ENCODE results near the gene JCAD. TPM values are rescaled to one million over a fixed set of nuclear protein-coding genes. Genes with fewer than 3 reads are reported as not detected.

The JCAD gene
- total and polyA plus RNA-seq, 11 donors: 10.4 to 51.7 (median 21.8) TPM

DNA sequence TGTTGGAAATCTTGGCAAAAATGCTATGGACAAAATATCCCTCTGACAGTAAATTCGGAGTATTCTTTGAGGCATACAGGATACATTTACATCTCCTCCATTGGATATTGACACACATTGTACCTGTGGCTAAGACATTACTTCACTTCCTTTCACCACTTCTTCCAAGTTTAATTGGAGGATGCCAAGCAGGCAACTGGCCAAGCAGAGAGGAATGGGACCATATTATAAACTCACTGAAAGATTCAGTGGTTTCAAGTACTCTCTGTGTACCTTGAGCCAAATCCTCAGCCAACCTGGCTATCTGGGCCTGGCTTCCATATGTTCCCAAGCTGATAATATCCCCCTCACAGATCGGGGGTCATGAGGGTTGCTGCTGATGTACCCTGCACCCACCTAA lies 14.7 kb upstream of the JCAD start:
- TF ChIP-seq POLR2A (IDR thresholded peaks at IDR 0.05): no peak
- TF ChIP-seq, protein P1, sequence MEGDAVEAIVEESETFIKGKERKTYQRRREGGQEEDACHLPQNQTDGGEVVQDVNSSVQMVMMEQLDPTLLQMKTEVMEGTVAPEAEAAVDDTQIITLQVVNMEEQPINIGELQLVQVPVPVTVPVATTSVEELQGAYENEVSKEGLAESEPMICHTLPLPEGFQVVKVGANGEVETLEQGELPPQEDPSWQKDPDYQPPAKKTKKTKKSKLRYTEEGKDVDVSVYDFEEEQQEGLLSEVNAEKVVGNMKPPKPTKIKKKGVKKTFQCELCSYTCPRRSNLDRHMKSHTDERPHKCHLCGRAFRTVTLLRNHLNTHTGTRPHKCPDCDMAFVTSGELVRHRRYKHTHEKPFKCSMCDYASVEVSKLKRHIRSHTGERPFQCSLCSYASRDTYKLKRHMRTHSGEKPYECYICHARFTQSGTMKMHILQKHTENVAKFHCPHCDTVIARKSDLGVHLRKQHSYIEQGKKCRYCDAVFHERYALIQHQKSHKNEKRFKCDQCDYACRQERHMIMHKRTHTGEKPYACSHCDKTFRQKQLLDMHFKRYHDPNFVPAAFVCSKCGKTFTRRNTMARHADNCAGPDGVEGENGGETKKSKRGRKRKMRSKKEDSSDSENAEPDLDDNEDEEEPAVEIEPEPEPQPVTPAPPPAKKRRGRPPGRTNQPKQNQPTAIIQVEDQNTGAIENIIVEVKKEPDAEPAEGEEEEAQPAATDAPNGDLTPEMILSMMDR (IDR thresholded peaks at IDR 0.05): no peak
- intact Hi-C loops (cut with DNase I): no loop called here
- Histone ChIP-seq H3K36me3 (no peaks in the 10 kb centered on the region), H3K4me1 (peaks cover 0 to 13% (median 0%) of the 10 kb centered on the region in 12 donors), H3K27me3 (no peaks in the 10 kb centered on the region), H3K27ac (no peak overlapping the region), H3K4me3 (no peak overlapping the region), H3K9me3 (no peaks in the 10 kb centered on the region)
- DNase-seq (no peak), ATAC-seq (no peak)
- WGBS, 4 donors: 69 to 89% (median 80%) methylated on average over 2 of the region's 2 CpGs

DNA sequence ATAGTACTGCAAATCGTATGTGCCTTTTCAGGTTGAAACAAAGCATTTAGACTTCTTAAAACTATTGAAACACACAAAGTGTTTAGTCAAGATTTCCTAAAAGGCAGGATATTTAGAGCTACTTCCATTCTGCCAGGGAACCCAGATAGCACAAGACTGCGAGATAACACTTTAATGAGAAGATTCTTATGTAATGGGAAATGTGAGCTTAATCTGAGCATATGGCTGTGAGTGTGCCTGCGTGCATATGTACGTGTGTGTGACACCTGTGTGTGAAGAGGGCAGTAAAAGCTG lies 14.3 kb upstream of the JCAD start:
- Histone ChIP-seq H3K4me1 (peaks cover 0 to 16% (median 0%) of the 10 kb centered on the region in 12 donors), H3K27ac (no peak overlapping the region), H3K9me3 (no peaks in the 10 kb centered on the region), H3K36me3 (no peaks in the 10 kb centered on the region), H3K4me3 (no peak overlapping the region), H3K27me3 (no peaks in the 10 kb centered on the region)
- intact Hi-C loops (cut with DNase I): no loop called here
- no peak for DNase-seq
- TF ChIP-seq POLR2A (IDR thresholded peaks at IDR 0.05): no peak
- TF ChIP-seq, protein P1 (IDR thresholded peaks at IDR 0.05): no peak
- no peak for ATAC-seq
- WGBS, 4 donors: 74 to 79% (median 77%) methylated on average over 4 of the region's 4 CpGs

DNA sequence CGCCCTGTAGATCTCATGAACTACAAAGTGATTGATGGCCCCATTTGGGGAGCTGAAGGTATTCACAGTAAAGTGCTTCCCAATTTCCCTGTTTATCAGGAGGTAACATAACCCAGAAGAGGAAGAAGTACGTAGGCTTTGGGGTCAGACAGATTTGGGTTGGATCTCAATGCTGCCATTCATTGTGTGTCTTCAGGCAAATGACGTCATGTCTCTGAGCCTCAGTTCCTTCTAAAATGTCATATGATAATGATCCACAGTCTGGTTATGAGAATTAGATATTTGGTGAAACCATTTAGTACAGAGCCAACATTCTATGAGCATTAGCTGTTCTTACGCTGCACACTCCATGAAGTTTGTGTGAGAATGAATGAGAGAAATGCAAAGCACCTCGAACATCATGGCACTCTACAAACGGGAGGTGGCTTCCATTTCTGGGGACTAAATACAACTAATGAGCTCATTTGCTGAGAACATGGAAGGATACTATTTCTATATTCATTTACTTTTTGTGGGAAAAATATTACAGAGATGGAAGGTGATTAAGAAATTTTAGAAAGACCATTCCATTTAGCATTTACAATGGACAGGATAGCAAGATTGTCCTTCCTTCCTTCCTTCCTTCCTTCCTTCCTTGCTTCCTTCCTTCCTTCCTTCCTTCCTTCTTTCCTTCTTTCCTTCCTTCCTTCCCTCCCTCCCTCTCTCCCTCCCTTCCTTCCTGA lies 13.8 kb upstream of the JCAD start:
- intact Hi-C loops (cut with DNase I): no loop called here
- no peak overlapping the region for H3K27ac ChIP-seq
- 92 to 95% (median 94%) methylated on average over 6 of the region's 6 CpGs for WGBS, 4 donors
- H3K9me3 ChIP-seq: no peaks in the 10 kb centered on the region
- H3K27me3 ChIP-seq: no peaks in the 10 kb centered on the region
- TF ChIP-seq, protein P1 (IDR thresholded peaks at IDR 0.05): no peak
- TF ChIP-seq POLR2A (IDR thresholded peaks at IDR 0.05): no peak
- H3K4me3 ChIP-seq: no peak overlapping the region
- ATAC-seq: no peak
- H3K4me1 ChIP-seq: peaks cover 0 to 19% (median 0%) of the 10 kb centered on the region in 12 donors
- H3K36me3 ChIP-seq: no peaks in the 10 kb centered on the region
- no peak for DNase-seq

GRCh38 chr10:30072068-30072467 lies 12.7 kb upstream of the JCAD start:
- ATAC-seq (no peak), DNase-seq (no peak)
- Histone ChIP-seq H3K4me1 (peaks cover 0 to 19% (median 0%) of the 10 kb centered on the region in 12 donors), H3K9me3 (no peaks in the 10 kb centered on the region), H3K27ac (no peak overlapping the region), H3K4me3 (no peak overlapping the region), H3K27me3 (no peaks in the 10 kb centered on the region), H3K36me3 (no peaks in the 10 kb centered on the region)
- TF ChIP-seq, protein P1 (IDR thresholded peaks at IDR 0.05): no peak
- intact Hi-C loops (cut with DNase I): no loop called here
